Activated CD4-positive, alpha-beta T cell treated with anti-CD3 and anti-CD28 coated beads, Interleukin-2, amount 10 ng/mL, durations not matched to agents 24 days and 14 days (primary cell): ENCODE results near the gene CATSPER4. TPM values are rescaled to one million over a fixed set of nuclear protein-coding genes. Genes with fewer than 3 reads are reported as not detected.

Experiments
- DNase-seq: peaks from one replicate; pipeline ENCODE4 v3.0.0; 2022
- H3K27ac Mint-ChIP-seq: one replicate; pipeline ENCODE4 v1.8.0; 2022; ENCODE audit warnings: mild to moderate bottlenecking, mixed read lengths
- H3K27me3 Mint-ChIP-seq: one replicate; pipeline ENCODE4 v1.8.0; 2022; ENCODE audit warnings: mixed read lengths
- H3K36me3 Mint-ChIP-seq: one replicate; pipeline ENCODE4 v1.8.0; 2022; ENCODE audit warnings: low read depth, mild to moderate bottlenecking, mixed read lengths
- H3K4me1 Mint-ChIP-seq: one replicate; pipeline ENCODE4 v1.8.0; 2021; ENCODE audit warnings: mixed read lengths
- H3K4me3 Mint-ChIP-seq: one replicate; pipeline ENCODE4 v1.8.0; 2022; ENCODE audit warnings: mild to moderate bottlenecking, moderate library complexity, mixed read lengths
- H3K9me3 Mint-ChIP-seq: one replicate; pipeline ENCODE4 v1.8.0; 2021; ENCODE audit warnings: mixed read lengths
- intact Hi-C: fragments of 100-400 bp; cut with micrococcal nuclease; formaldehyde crosslinking; loops from one replicate; pipeline ENCODE4 v1.15.1; 2023
- total RNA-seq: library from RNA; stranded (reverse); gene quantifications from 2 replicates; pipeline ENCODE4 v1.2.3, GENCODE V29; 2022

Gene CATSPER4
- total RNA-seq, 1 donor from 2014 or later: not detected

GRCh38 chr1:26191739-26192138, 1.3 kb downstream of the CATSPER4 start:
- peaks cover 4% of the 10 kb centered on the region for H3K9me3 Mint-ChIP-seq
- peak overlapping the region; percentile 47 for H3K4me3 Mint-ChIP-seq
- H3K27ac Mint-ChIP-seq: peak overlapping the region; percentile 71
- H3K36me3 Mint-ChIP-seq: no peaks in the 10 kb centered on the region
- peaks cover 24% of the 10 kb centered on the region for H3K4me1 Mint-ChIP-seq
- peaks cover 4% of the 10 kb centered on the region for H3K27me3 Mint-ChIP-seq
- DNase-seq: peak; percentile 82
- intact Hi-C loops: no loop called here

DNA sequence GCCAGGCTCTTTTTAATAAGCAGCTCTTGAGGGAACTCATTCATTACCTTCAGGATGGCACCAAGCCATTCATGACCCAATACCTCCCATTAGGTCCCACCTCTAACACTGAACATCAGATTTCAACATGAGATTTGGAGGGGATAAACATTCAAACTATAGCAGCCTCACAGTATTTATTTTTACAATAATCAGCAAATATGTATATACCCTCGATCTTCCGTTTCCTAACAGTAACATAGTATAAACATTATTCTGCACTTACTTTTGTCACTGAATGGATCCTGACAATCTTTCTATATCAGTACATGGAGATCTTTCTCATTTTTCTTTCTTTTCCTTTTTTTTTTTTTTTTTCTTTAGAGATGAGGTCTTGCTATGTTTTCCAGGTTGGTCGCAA, 5.4 kb downstream of the CATSPER4 start:
- intact Hi-C loops: no loop called here
- DNase-seq: no peak
- Mint-ChIP-seq H3K4me3 (no peak overlapping the region), H3K4me1 (peaks cover 29% of the 10 kb centered on the region), H3K9me3 (peaks cover 4% of the 10 kb centered on the region), H3K36me3 (no peaks in the 10 kb centered on the region), H3K27ac (no peak overlapping the region), H3K27me3 (peaks cover 6% of the 10 kb centered on the region)

DNA sequence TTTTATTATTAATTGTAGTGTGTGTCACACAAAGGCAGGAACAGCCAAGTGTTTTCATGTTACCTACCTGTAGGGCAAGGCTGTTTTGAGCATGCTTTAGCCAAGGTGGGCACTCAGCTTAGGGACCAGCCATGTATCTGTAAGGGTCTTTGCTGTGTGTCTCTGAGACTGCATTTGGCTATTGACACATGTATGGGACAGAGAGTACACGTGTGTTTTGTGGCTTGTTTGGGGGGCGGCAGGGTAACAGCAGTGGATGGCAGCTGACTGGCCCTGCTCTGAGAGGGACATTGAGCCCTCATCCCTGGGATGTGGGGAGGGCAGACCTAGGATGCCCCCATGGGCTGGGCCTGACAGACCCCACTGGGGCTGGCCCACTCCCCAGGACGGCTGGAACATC, 6.9 kb downstream of the CATSPER4 start:
- H3K27ac Mint-ChIP-seq: no peak overlapping the region
- H3K9me3 Mint-ChIP-seq: no peaks in the 10 kb centered on the region
- H3K4me1 Mint-ChIP-seq: peaks cover 33% of the 10 kb centered on the region
- no peak for DNase-seq
- H3K4me3 Mint-ChIP-seq: no peak overlapping the region
- intact Hi-C loops: no loop called here
- no peaks in the 10 kb centered on the region for H3K36me3 Mint-ChIP-seq
- peaks cover 6% of the 10 kb centered on the region for H3K27me3 Mint-ChIP-seq

DNA sequence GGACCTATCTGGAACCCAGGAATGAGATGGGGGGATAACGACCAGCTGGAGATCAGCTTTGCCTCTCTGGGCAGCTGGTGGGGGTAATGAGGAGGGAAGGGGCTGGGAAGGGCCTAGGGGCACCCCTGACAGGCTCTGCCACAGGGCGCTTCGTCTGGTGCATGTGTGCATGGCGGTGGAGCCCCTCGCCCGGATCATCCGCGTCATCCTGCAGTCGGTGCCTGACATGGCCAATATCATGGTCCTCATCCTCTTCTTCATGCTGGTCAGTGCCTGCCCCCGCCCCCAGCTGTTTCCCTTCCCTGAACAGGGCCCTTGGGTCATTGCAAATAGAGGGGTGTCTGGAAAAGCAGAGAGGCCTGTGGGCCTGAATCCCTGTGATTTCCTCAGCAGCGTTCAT, 7.4 kb downstream of the CATSPER4 start:
- intact Hi-C loops: no loop called here
- no peak for DNase-seq
- no peak overlapping the region for H3K27ac Mint-ChIP-seq
- H3K9me3 Mint-ChIP-seq: no peaks in the 10 kb centered on the region
- H3K4me3 Mint-ChIP-seq: no peak overlapping the region
- H3K36me3 Mint-ChIP-seq: no peaks in the 10 kb centered on the region
- peaks cover 35% of the 10 kb centered on the region for H3K4me1 Mint-ChIP-seq
- H3K27me3 Mint-ChIP-seq: peaks cover 6% of the 10 kb centered on the region

GRCh38 chr1:26200413-26200812, 10.0 kb downstream of the CATSPER4 start:
- DNase-seq: no peak
- Mint-ChIP-seq H3K9me3 (no peaks in the 10 kb centered on the region), H3K4me1 (peaks cover 30% of the 10 kb centered on the region), H3K27ac (no peak overlapping the region), H3K4me3 (no peak overlapping the region), H3K27me3 (peaks cover 3% of the 10 kb centered on the region), H3K36me3 (no peaks in the 10 kb centered on the region)
- intact Hi-C loops: no loop called here

GRCh38 chr1:26203642-26204318, 13.4 kb downstream of the CATSPER4 start:
- DNase-seq: no peak
- Mint-ChIP-seq H3K4me1 (peaks cover 30% of the 10 kb centered on the region), H3K9me3 (no peaks in the 10 kb centered on the region), H3K27ac (no peak overlapping the region), H3K4me3 (no peak overlapping the region), H3K27me3 (no peaks in the 10 kb centered on the region), H3K36me3 (no peaks in the 10 kb centered on the region)
- intact Hi-C loops: no loop called here

DNA sequence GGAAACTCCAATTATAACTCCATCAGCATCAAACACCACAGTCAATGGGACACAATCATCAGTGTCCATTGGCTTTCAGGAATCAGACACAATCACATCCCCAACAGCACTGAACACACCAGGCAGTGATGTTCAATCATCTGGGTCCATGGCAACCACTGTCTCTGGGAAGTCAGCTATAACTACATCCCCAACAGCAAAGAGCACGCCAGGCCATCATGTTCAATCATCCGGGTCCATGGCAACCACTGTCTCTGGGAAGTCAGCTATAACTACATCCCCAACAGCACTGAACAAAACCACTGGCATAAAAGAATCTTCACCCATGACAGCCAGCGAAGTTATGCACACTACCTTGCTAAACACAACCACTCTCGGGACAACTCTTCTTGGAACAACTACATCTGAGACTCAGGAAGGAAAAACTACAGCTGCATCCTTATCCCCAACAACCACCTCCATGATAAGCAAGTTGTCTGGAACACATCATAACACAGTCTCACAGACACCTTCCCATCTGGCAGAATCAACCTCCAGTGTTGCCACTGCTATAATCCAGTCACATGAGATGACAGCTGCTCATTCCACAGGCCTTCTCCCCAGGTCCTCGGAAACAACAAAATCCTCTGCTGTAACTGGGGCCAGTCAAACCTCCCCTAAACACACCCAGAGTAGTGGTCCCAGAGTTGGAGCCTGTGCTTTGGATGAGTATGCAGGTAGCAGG, 19.9 kb downstream of the CATSPER4 start:
- peaks cover 16% of the 10 kb centered on the region for H3K27me3 Mint-ChIP-seq
- H3K9me3 Mint-ChIP-seq: no peaks in the 10 kb centered on the region
- no peak overlapping the region for H3K27ac Mint-ChIP-seq
- H3K4me3 Mint-ChIP-seq: no peak overlapping the region
- no peaks in the 10 kb centered on the region for H3K4me1 Mint-ChIP-seq
- H3K36me3 Mint-ChIP-seq: no peaks in the 10 kb centered on the region
- DNase-seq: no peak
- intact Hi-C loops: no loop called here

GRCh38 chr1:26212726-26213125, 22.3 kb downstream of the CATSPER4 start:
- H3K36me3 Mint-ChIP-seq: no peaks in the 10 kb centered on the region
- no peaks in the 10 kb centered on the region for H3K4me1 Mint-ChIP-seq
- H3K4me3 Mint-ChIP-seq: no peak overlapping the region
- H3K27ac Mint-ChIP-seq: no peak overlapping the region
- intact Hi-C loops: no loop called here
- DNase-seq: no peak
- H3K9me3 Mint-ChIP-seq: no peaks in the 10 kb centered on the region
- H3K27me3 Mint-ChIP-seq: peaks cover 16% of the 10 kb centered on the region

GRCh38 chr1:26213335-26213905, 23.0 kb downstream of the CATSPER4 start:
- Mint-ChIP-seq H3K36me3 (no peaks in the 10 kb centered on the region), H3K27me3 (peaks cover 16% of the 10 kb centered on the region), H3K9me3 (no peaks in the 10 kb centered on the region), H3K4me3 (no peak overlapping the region), H3K27ac (no peak overlapping the region), H3K4me1 (no peaks in the 10 kb centered on the region)
- DNase-seq: no peak
- intact Hi-C loops: no loop called here

DNA sequence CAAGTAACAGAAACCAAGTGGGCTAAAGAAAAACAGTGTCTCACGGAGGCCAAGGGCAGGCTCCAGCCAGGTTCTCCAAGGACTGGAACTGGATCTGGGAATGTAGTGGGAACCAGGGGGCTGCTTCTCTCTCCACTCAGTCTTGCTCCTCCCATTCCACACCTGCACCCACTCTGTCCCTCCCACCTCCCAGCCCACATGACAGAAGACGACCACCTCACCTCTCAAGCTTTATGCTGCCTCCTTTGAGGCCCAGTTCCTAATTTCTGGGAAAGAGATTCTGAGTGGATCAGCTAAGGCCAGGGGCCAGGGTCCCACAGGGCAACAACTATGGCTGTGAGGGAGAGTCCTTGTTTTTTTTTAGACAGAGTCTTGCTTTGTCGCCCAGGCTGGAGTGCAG, 24.8 kb downstream of the CATSPER4 start:
- Mint-ChIP-seq H3K27ac (no peak overlapping the region), H3K9me3 (no peaks in the 10 kb centered on the region), H3K27me3 (peaks cover 12% of the 10 kb centered on the region), H3K4me1 (no peaks in the 10 kb centered on the region), H3K36me3 (no peaks in the 10 kb centered on the region), H3K4me3 (no peak overlapping the region)
- intact Hi-C loops: no loop called here
- DNase-seq: no peak

GRCh38 chr1:26218906-26219494, 28.6 kb downstream of the CATSPER4 start:
- Mint-ChIP-seq H3K9me3 (no peaks in the 10 kb centered on the region), H3K27ac (no peak overlapping the region), H3K36me3 (no peaks in the 10 kb centered on the region), H3K4me3 (no peak overlapping the region), H3K4me1 (no peaks in the 10 kb centered on the region), H3K27me3 (peaks cover 13% of the 10 kb centered on the region)
- no peak for DNase-seq
- intact Hi-C loops: no loop called here

DNA sequence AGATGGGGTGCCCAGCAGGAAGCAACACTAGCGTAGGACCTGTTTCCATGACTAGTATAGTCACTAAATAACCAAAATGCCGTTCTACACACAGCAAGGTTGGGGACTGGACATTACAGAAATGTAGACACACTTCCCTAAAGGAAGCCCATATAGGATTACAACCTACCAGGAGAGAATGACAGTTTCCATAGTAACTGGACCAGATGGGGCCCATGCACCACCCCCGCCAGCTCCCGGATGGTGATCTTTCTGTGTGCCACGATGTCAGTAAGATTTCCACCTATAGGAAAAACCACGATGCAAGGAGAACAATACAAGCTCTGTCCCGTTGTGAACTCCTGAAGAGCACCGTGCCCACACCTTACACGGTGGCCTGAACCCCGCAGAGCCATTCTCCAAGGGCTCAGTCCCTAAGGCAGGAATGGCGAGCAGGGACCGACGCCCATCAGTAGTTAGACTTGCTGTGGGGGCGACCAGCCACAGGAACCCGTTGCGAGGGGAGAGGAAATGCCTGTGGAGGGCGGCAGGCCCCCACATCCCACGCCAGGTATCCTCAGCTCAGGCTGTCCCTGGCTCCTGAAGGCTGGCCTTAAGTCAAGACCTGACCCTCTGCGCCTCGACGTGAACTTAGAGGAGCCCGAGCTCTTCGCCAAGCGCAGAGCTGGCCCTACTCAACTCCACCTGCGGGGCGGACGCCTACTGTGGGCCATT, 30.0 kb downstream of the CATSPER4 start:
- Mint-ChIP-seq H3K9me3 (no peaks in the 10 kb centered on the region), H3K27me3 (peaks cover 23% of the 10 kb centered on the region), H3K4me3 (no peak overlapping the region), H3K4me1 (peaks cover under 1% of the 10 kb centered on the region), H3K27ac (no peak overlapping the region), H3K36me3 (no peaks in the 10 kb centered on the region)
- DNase-seq: no peak
- intact Hi-C loops: no loop called here

GRCh38 chr1:26221094-26221493, 30.7 kb downstream of the CATSPER4 start:
- H3K27me3 Mint-ChIP-seq: peaks cover 30% of the 10 kb centered on the region
- H3K4me1 Mint-ChIP-seq: peaks cover 6% of the 10 kb centered on the region

DNA sequence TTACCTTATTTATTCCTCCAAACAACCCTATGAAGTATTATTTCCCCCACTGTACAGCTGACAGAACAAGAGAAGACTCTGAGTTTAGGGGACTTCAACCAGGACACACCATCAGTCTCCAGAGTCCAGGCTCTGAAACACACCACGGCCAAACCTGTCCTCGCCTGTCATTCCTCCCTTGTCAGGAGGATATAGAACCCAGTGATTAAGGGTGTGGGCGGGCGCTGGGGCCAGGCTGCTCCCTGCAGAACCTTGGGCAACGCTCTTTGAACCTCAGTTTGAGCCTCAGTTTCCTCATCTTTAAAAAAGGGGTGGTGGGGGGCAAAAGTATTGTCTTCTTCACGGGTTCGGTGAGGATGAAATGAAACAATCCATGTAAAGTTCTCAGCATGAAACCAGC, 34.2 kb downstream of the CATSPER4 start:
- intact Hi-C loops: no loop called here

More at GRCh38 chr1:26221094-26221493, 30.7 kb downstream of the CATSPER4 start:
- Mint-ChIP-seq H3K27ac (no peak overlapping the region), H3K9me3 (no peaks in the 10 kb centered on the region), H3K36me3 (no peaks in the 10 kb centered on the region), H3K4me3 (no peak overlapping the region)
- no peak for DNase-seq
- intact Hi-C loops: no loop called here

More for the DNA sequence above, 34.2 kb downstream of the CATSPER4 start:
- Mint-ChIP-seq H3K4me3 (no peak overlapping the region), H3K36me3 (no peaks in the 10 kb centered on the region), H3K27ac (no peak overlapping the region), H3K9me3 (no peaks in the 10 kb centered on the region), H3K27me3 (peaks cover 50% of the 10 kb centered on the region), H3K4me1 (peaks cover 6% of the 10 kb centered on the region)
- no peak for DNase-seq
